Fibroblast of pulmonary artery (primary cell): ENCODE data around the gene INTS1.

Source experiments
- DNase-seq: peaks from one replicate; pipeline ENCODE4 v3.0.0-alpha.2; 2010; ENCODE audit warnings: low read depth
- H3K4me3 ChIP-seq: replicated peaks from 2 replicates; pipeline ENCODE4 v1.5.1; 2011; ENCODE audit warnings: low read depth, mild to moderate bottlenecking, control low read depth, low read length, moderate library complexity
- TF ChIP-seq, protein P1 (sequence below): IDR thresholded peaks from 2 replicates; pipeline ENCODE4 v1.5.1; 2011; ENCODE audit warnings: mild to moderate bottlenecking, control low read depth, low read length, inconsistent platforms; ENCODE audit errors: missing control alignments

INTS1 gene

GRCh38 chr7:1541431-1542162, 37.4 kb upstream of the INTS1 start:
- no peak for DNase-seq
- H3K4me3 ChIP-seq: no peak overlapping the region
- TF ChIP-seq, protein P1, sequence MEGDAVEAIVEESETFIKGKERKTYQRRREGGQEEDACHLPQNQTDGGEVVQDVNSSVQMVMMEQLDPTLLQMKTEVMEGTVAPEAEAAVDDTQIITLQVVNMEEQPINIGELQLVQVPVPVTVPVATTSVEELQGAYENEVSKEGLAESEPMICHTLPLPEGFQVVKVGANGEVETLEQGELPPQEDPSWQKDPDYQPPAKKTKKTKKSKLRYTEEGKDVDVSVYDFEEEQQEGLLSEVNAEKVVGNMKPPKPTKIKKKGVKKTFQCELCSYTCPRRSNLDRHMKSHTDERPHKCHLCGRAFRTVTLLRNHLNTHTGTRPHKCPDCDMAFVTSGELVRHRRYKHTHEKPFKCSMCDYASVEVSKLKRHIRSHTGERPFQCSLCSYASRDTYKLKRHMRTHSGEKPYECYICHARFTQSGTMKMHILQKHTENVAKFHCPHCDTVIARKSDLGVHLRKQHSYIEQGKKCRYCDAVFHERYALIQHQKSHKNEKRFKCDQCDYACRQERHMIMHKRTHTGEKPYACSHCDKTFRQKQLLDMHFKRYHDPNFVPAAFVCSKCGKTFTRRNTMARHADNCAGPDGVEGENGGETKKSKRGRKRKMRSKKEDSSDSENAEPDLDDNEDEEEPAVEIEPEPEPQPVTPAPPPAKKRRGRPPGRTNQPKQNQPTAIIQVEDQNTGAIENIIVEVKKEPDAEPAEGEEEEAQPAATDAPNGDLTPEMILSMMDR: no peak

GRCh38 chr7:1540776-1541271, 36.6 kb upstream of the INTS1 start:
- H3K4me3 ChIP-seq: no peak overlapping the region
- DNase-seq: no peak
- TF ChIP-seq, protein P1: no peak

- no peak overlapping the region for H3K4me3 ChIP-seq
- TF ChIP-seq, protein P1: no peak
- DNase-seq: no peak
Measured at GRCh38 chr7:1539882-1540775, 35.9 kb upstream of the INTS1 start.

- DNase-seq: peak; percentile 30
- no peak overlapping the region for H3K4me3 ChIP-seq
Measured at GRCh38 chr7:1539181-1539881, 35.1 kb upstream of the INTS1 start.

GRCh38 chr7:1538544-1539180, 34.5 kb upstream of the INTS1 start:
- TF ChIP-seq, protein P1: no peak
- peak overlapping the region; percentile 45 for H3K4me3 ChIP-seq
- DNase-seq: no peak

More at GRCh38 chr7:1539181-1539881, 35.1 kb upstream of the INTS1 start:
- TF ChIP-seq, protein P1: no peak
